Esophagus squamous epithelium (tissue), 5 donors: ENCODE results near the gene TEX51. TPM values are rescaled to one million over a fixed set of nuclear protein-coding genes. Genes with fewer than 3 reads are reported as not detected.

ENCODE experiments used
- DNase-seq: peaks from one replicate; lab custom pipeline; 2025; lab: John Stamatoyannopoulos, UW
- H3K27ac ChIP-seq, 4 donors: fragments of 200-600 bp; sonication (generic); one replicate each; pipeline ENCODE4 v1.5.1; 2016 to 2019; ENCODE audit warnings: mild to moderate bottlenecking in 1 of 4
- H3K27me3 ChIP-seq, 4 donors: fragments of 200-600 bp; sonication (generic); 1 replicate in 3 of 4; 2 replicates in 1 of 4; pipeline versions ENCODE4 v1.5.1 to v1.6.0; 2017 to 2021; ENCODE audit warnings: antibody characterized with exemption in 1 of 4
- H3K36me3 ChIP-seq, 3 donors: fragments of 200-600 bp; sonication (generic); one replicate each; pipeline ENCODE4 v1.5.1; 2016 to 2019
- H3K4me1 ChIP-seq, 3 donors: fragments of 200-600 bp; sonication (generic); one replicate each; pipeline ENCODE4 v1.5.1; 2017 to 2019
- H3K4me3 ChIP-seq, 4 donors: fragments of 200-600 bp; sonication (generic); 1 replicate in 3 of 4; 2 replicates in 1 of 4; pipeline ENCODE4 v1.5.1; 2016 to 2019; ENCODE audit warnings: mild to moderate bottlenecking in 2 of 4, moderate library complexity in 1 of 4
- H3K9me3 ChIP-seq, 3 donors: fragments of 200-600 bp; sonication (generic); one replicate each; pipeline ENCODE4 v1.5.1; 2016 to 2019
- CTCF ChIP-seq, 6 experiments: fragments of 450-650 bp in 4 of 6; fragments of 200-600 bp in 2 of 6; sonication (generic) in 2 of 6; IDR thresholded peaks; one replicate each; pipeline ENCODE4 v1.5.1; 2016 to 2019; ENCODE audit warnings: antibody characterized with exemption in 6 of 6, mild to moderate bottlenecking in 4 of 6, moderate library complexity in 4 of 6
- POLR2A ChIP-seq, 4 donors: fragments of 450-650 bp; IDR thresholded peaks; one replicate each; pipeline ENCODE4 v1.6.1; 2017; ENCODE audit warnings: antibody characterized with exemption in 4 of 4, mild to moderate bottlenecking in 4 of 4, moderate library complexity in 3 of 4
- WGBS, 2 donors: methylation state at CpG; one replicate each; pipeline ENCODE4 v1.1.5; 2018; 5-methylcytosine and 5-hydroxymethylcytosine counted together
- intact Hi-C: fragments of 100-400 bp; cut with DNase I; formaldehyde crosslinking; loops from one replicate; pipeline ENCODE4 v1.15.0; 2022
- total RNA-seq, 4 donors: library from RNA; depleted of rRNA; stranded (reverse); fragments of >200 nt; gene quantifications; one replicate each; pipeline ENCODE4 v1.1.0, GENCODE V29; 2016
- donor health status: DM: yes; HTN: yes; CAD: no.

The TEX51 gene
- total RNA-seq: not detected

GRCh38 chr2:126898636-126899035 lies at the start of gene TEX51:
Gene TEX51, plus strand, starts transcription at chr2:126898890. Its CDS starts 29 bp downstream, at chr2:126898919.
- Histone ChIP-seq H3K4me1 (no peaks in the 10 kb centered on the region), H3K27ac (no peak within 1 kb of the TSS), H3K4me3 (no peak within 1 kb of the TSS), H3K27me3 (no peaks in the 10 kb centered on the region), H3K36me3 (no peaks in the 10 kb centered on the region), H3K9me3 (no peaks in the 10 kb centered on the region)
- intact Hi-C loops: no loop called here
- 88 to 92% methylated on average over 1 to 3 of the region's 5 CpGs for WGBS, 2 donors
- TF ChIP-seq POLR2A (IDR thresholded peaks at IDR 0.05) (no peak), CTCF (IDR thresholded peaks at IDR 0.05) (no peak)
- no peak for DNase-seq

- intact Hi-C loops: no loop called here
- WGBS, 2 donors: 62 to 78% methylated on average over 2 of the region's 2 CpGs
- TF ChIP-seq CTCF (IDR thresholded peaks at IDR 0.05): no peak
- no peak for TF ChIP-seq POLR2A (IDR thresholded peaks at IDR 0.05)
Measured at GRCh38 chr2:126849054-126849453, 49.6 kb upstream of the TEX51 start.

GRCh38 chr2:126849486-126849885 lies 49.2 kb upstream of the TEX51 start:
- Histone ChIP-seq H3K36me3 (no peaks in the 10 kb centered on the region), H3K9me3 (no peaks in the 10 kb centered on the region), H3K27ac (no peak overlapping the region), H3K27me3 (no peaks in the 10 kb centered on the region), H3K4me1 (no peaks in the 10 kb centered on the region), H3K4me3 (no peak overlapping the region)
- intact Hi-C loops: no loop called here
- 55 to 69% methylated on average over 2 to 3 of the region's 4 CpGs for WGBS, 2 donors
- TF ChIP-seq CTCF (IDR thresholded peaks at IDR 0.05) (no peak), POLR2A (IDR thresholded peaks at IDR 0.05) (no peak)
- DNase-seq: no peak

More at GRCh38 chr2:126849054-126849453, 49.6 kb upstream of the TEX51 start:
- Histone ChIP-seq H3K4me3 (no peak overlapping the region), H3K27ac (no peak overlapping the region), H3K4me1 (no peaks in the 10 kb centered on the region), H3K9me3 (no peaks in the 10 kb centered on the region), H3K27me3 (no peaks in the 10 kb centered on the region), H3K36me3 (no peaks in the 10 kb centered on the region)
- no peak for DNase-seq

GRCh38 chr2:126849991-126850535 lies 48.6 kb upstream of the TEX51 start:
- Histone ChIP-seq H3K27ac (no peak overlapping the region), H3K36me3 (no peaks in the 10 kb centered on the region), H3K4me1 (no peaks in the 10 kb centered on the region), H3K4me3 (no peak overlapping the region), H3K9me3 (no peaks in the 10 kb centered on the region), H3K27me3 (no peaks in the 10 kb centered on the region)
- no peak for DNase-seq
- no peak for TF ChIP-seq POLR2A (IDR thresholded peaks at IDR 0.05)
- TF ChIP-seq CTCF (IDR thresholded peaks at IDR 0.05): no peak
- intact Hi-C loops: no loop called here
- WGBS, 2 donors: 71 to 76% methylated on average over 4 to 7 of the region's 7 CpGs

- H3K4me3 ChIP-seq: no peak overlapping the region
- intact Hi-C loops: no loop called here
- no peaks in the 10 kb centered on the region for H3K4me1 ChIP-seq
- no peak for DNase-seq
- H3K36me3 ChIP-seq: no peaks in the 10 kb centered on the region
- no peak overlapping the region for H3K27ac ChIP-seq
- 48 to 78% methylated on average over 2 to 4 of the region's 5 CpGs for WGBS, 2 donors
- no peak for TF ChIP-seq CTCF (IDR thresholded peaks at IDR 0.05)
- TF ChIP-seq POLR2A (IDR thresholded peaks at IDR 0.05): no peak
- H3K27me3 ChIP-seq: no peaks in the 10 kb centered on the region
- H3K9me3 ChIP-seq: no peaks in the 10 kb centered on the region
Measured at GRCh38 chr2:126850940-126851339, 47.8 kb upstream of the TEX51 start.
